Endothelial cell of umbilical vein (primary cell): ENCODE measurements around the gene NTN1. TPM values are rescaled to one million over a fixed set of nuclear protein-coding genes. Genes with fewer than 3 reads are reported as not detected.

ENCODE experiments used
- BruUV-seq: library from RNA; stranded (reverse); fragments of 400-500 nt; replicated peaks from 2 replicates; lab custom pipeline; 2021; lab: Mats Ljungman, UMichigan
- CTCF ChIA-PET: fragments of 300-600, 350-600 bp; sonication (Branson Sonifier 250); formaldehyde crosslinking; loops from one replicate; lab custom pipeline; 2021; ENCODE audit warnings: antibody characterized with exemption, inconsistent platforms; lab: Charles Lee
- POLR2A ChIA-PET: fragments of 300-600, 350-600 bp; sonication (Branson Sonifier 250); formaldehyde crosslinking; loops from one replicate; lab custom pipeline; 2021; ENCODE audit warnings: antibody characterized with exemption, inconsistent platforms; lab: Charles Lee
- DNase-seq: peaks from one replicate; pipeline ENCODE4 v3.0.0-alpha.2; 2011; ENCODE audit warnings: low read depth, low spot score
- FAIRE-seq: peaks from 2 replicates; lab custom pipeline; 2011; peaks lifted over from hg19 to GRCh38; lab: Jason Lieb, UNC
- H2AFZ ChIP-seq: 2 replicates; pipeline ENCODE4 v1.6.0; 2012; ENCODE audit warnings: low read depth, low read length, control low read depth, inconsistent platforms
- H3K27ac ChIP-seq: 2 replicates; pipeline ENCODE4 v1.5.1; 2011; ENCODE audit warnings: low read depth, mild to moderate bottlenecking, control low read depth, low read length, moderate library complexity; ENCODE audit not compliant: insufficient read depth
- H3K27me3 ChIP-seq, 2 experiments: 2 replicates each; pipeline versions ENCODE4 v1.6.0 to v1.6.1; 2011; ENCODE audit warnings: low read length in 2 of 2, mixed read lengths in 1 of 2; ENCODE audit not compliant: control insufficient read depth in 2 of 2, insufficient read depth in 2 of 2
- H3K36me3 ChIP-seq, 2 experiments: 2 replicates in 1 of 2; 3 replicates in 1 of 2; pipeline ENCODE4 v1.5.1; 2011; ENCODE audit warnings: low read length in 2 of 2, mild to moderate bottlenecking in 1 of 2, moderate library complexity in 1 of 2; ENCODE audit not compliant: control insufficient read depth in 2 of 2, insufficient read depth in 2 of 2; ENCODE audit errors: extremely low read depth in 1 of 2
- H3K4me1 ChIP-seq: 3 replicates; pipeline ENCODE4 v1.5.1; 2011; ENCODE audit warnings: mild to moderate bottlenecking, low read length; ENCODE audit not compliant: control insufficient read depth, insufficient read depth; ENCODE audit errors: extremely low read depth
- H3K4me2 ChIP-seq: 2 replicates; pipeline ENCODE4 v1.6.1; 2011; ENCODE audit warnings: low read length, control low read depth, mixed read lengths; ENCODE audit not compliant: insufficient read depth
- H3K4me3 ChIP-seq, 3 experiments: fragments of 200-600 bp in 1 of 3; sonication (generic), shearing (Covaris generic) in 1 of 3; replicated peaks in 1 of 3; 2 replicates each; pipeline ENCODE4 v1.5.1; 2011 to 2016; ENCODE audit warnings: control low read depth in 3 of 3, low read length in 3 of 3, mild to moderate bottlenecking in 2 of 3, inconsistent platforms in 1 of 3, low read depth in 1 of 3, moderate library complexity in 1 of 3; ENCODE audit not compliant: insufficient read depth in 1 of 3
- H3K79me2 ChIP-seq: 2 replicates; pipeline ENCODE4 v1.6.0; 2012; ENCODE audit warnings: low read length, inconsistent platforms; ENCODE audit not compliant: control insufficient read depth, insufficient read depth
- H3K9ac ChIP-seq: replicated peaks from 2 replicates; pipeline ENCODE3; 2011; ENCODE audit warnings: low read length, control low read depth; ENCODE audit not compliant: insufficient read depth; ENCODE audit errors: extremely low read depth
- H3K9me1 ChIP-seq: replicated peaks from 3 replicates; pipeline ENCODE4 v1.6.0; 2011; ENCODE audit warnings: mild to moderate bottlenecking, low read length; ENCODE audit not compliant: control insufficient read depth, insufficient read depth; ENCODE audit errors: extremely low read depth
- H3K9me3 ChIP-seq: replicated peaks from 2 replicates; pipeline ENCODE4 v1.5.1; 2012; ENCODE audit warnings: low read length, inconsistent platforms; ENCODE audit not compliant: control insufficient read depth, insufficient read depth
- H4K20me1 ChIP-seq: replicated peaks from 2 replicates; pipeline ENCODE3; 2011; ENCODE audit warnings: mild to moderate bottlenecking, low read length; ENCODE audit not compliant: control insufficient read depth, insufficient read depth; ENCODE audit errors: extremely low read depth
- CTCF ChIP-seq, 2 donors: IDR thresholded peaks; 1 replicate in 1 of 2; 2 replicates in 1 of 2; pipeline ENCODE4 v1.5.1; 2011; ENCODE audit warnings: low read length in 2 of 2, mild to moderate bottlenecking in 2 of 2, moderate library complexity in 2 of 2, control low read depth in 1 of 2, inconsistent platforms in 1 of 2, low read depth in 1 of 2; ENCODE audit not compliant: insufficient read depth in 1 of 2; ENCODE audit errors: extremely low read depth in 1 of 2
- EZH2 ChIP-seq: IDR thresholded peaks from 2 replicates; pipeline ENCODE4 v1.6.1; 2012; ENCODE audit warnings: borderline replicate concordance, low read depth, mild to moderate bottlenecking, moderate library complexity, low read length, inconsistent platforms; ENCODE audit not compliant: severe bottlenecking
- FOS ChIP-seq: IDR thresholded peaks from 2 replicates; pipeline ENCODE4 v1.6.1; 2011; ENCODE audit warnings: mild to moderate bottlenecking, low read length, moderate library complexity, borderline replicate concordance; ENCODE audit not compliant: insufficient read depth
- GATA2 ChIP-seq: IDR thresholded peaks from 2 replicates; pipeline ENCODE4 v1.7.0; 2011; ENCODE audit warnings: low read depth, mild to moderate bottlenecking, moderate library complexity, mixed read lengths, low read length; ENCODE audit not compliant: insufficient read length, insufficient read depth
- MAX ChIP-seq: IDR thresholded peaks from 2 replicates; pipeline ENCODE4 v1.6.1; 2011; ENCODE audit not compliant: insufficient read depth, insufficient read length
- MYC ChIP-seq: IDR thresholded peaks from one replicate; pipeline ENCODE4 v1.6.1; 2011; ENCODE audit warnings: mild to moderate bottlenecking, low read depth, low read length
- POLR2AphosphoS5 ChIP-seq: IDR thresholded peaks from 2 replicates; pipeline ENCODE4 v1.6.1; 2012; ENCODE audit warnings: low read depth, mild to moderate bottlenecking, control low read depth, low read length, moderate library complexity; ENCODE audit not compliant: insufficient read depth
- dilution Hi-C: fragments of 300-500 bp; cut with MboI; formaldehyde crosslinking; loops from one replicate; pipeline ENCODE4 v1.15.0; 2019; ENCODE audit warnings: low sequenced_read_pairs; ENCODE audit not compliant: extremely low pct_ligation_motif_present
- intact Hi-C: fragments of 100-400 bp; cut with micrococcal nuclease; formaldehyde crosslinking; loops from one replicate; pipeline ENCODE4 v1.10.0; 2022
- polyA plus RNA-seq, 4 experiments: library from polyadenylated mRNA; depleted of rRNA in 3 of 4; stranded (reverse) in 3 of 4; unstranded in 1 of 4; fragments of >200 nt; gene quantifications; 2 replicates each; pipeline versions ENCODE4 v1.2.1 to v1.2.3, GENCODE V29; 2011 to 2012; ENCODE audit warnings: missing spikeins in 1 of 4
- total RNA-seq: library from RNA; stranded (reverse); gene quantifications from 2 replicates; pipeline ENCODE4 v1.2.3, GENCODE V29; 2021

Gene NTN1
- total and polyA plus RNA-seq, 2 donors (not counting 3 experiments of a cell fraction or from before 2014, with no cell fraction given), result 0.10 to 0.18 TPM

GRCh38 chr17:9037736-9038135 is 16.4 kb downstream of the NTN1 start:
- Histone ChIP-seq H3K4me2 (no peak overlapping the region), H3K36me3 (no peaks in the 10 kb centered on the region), H3K79me2 (no peaks in the 10 kb centered on the region), H3K9ac (no peak overlapping the region), H3K4me1 (no peaks in the 10 kb centered on the region), H3K27ac (no peak overlapping the region), H2AFZ (no peak overlapping the region), H3K4me3 (no peak overlapping the region), H3K27me3 (no peaks in the 10 kb centered on the region), H3K9me1 (no peaks in the 10 kb centered on the region), H3K9me3 (no peaks in the 10 kb centered on the region), H4K20me1 (no peaks in the 10 kb centered on the region)
- FAIRE-seq (no peak), DNase-seq (no peak)
- ChIA-PET CTCF (no interaction called here), POLR2A (no interaction called here)
- TF ChIP-seq MAX, result no peak
- no peak for TF ChIP-seq GATA2
- no peak for TF ChIP-seq CTCF (IDR thresholded peaks at IDR 0.05; ENCODE audit: extremely low read depth in 1 of 2, insufficient read depth in 1 of 2, low read depth in 1 of 2, low read length in 2 of 2)
- no peak for TF ChIP-seq EZH2
- no peak for TF ChIP-seq POLR2AphosphoS5
- TF ChIP-seq FOS, result no peak
- TF ChIP-seq MYC, result no peak
- BruUV-seq, result no TSS peak
- dilution Hi-C loops (no loop called here), intact Hi-C loops (no loop called here)
